ENCODE data around the gene KRT26. TPM values are rescaled to one million over a fixed set of nuclear protein-coding genes. Genes with fewer than 3 reads are reported as not detected.

Gene KRT26
- polyA plus RNA-seq, 1 donor (not counting 4 experiments of a cell fraction or from before 2014, with no cell fraction given) = not detected

DNA sequence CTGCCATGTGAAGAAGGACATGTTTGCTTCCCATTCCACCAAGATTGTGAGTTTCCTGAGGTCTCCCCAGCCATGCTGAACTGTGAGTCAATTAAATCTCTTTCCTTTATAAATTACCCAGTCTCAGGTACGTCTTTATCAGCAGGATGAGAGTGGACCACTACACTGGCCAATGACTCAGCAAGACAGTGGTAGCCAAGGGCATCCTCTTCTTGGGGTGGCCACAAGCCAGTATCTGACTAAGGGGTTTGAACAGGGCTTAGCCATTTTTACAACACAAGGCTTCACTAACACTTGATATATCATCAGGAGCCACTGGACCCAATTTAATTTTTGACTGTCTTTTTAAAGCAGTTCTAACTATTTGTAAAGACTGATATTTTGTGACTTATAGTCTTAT lies 47.3 kb downstream of the KRT26 start:
- Histone ChIP-seq H3K9me1 (ENCODE audit: control insufficient read depth, extremely low read depth, insufficient read depth, low read length) (no peaks in the 10 kb centered on the region), H3K4me1 (ENCODE audit: control insufficient read depth, extremely low read depth, insufficient read depth, low read length) (no peaks in the 10 kb centered on the region), H3K9ac (ENCODE audit: control insufficient read depth, extremely low read depth, insufficient read depth, low read length) (no peak overlapping the region), H3K27ac (ENCODE audit: control insufficient read depth, insufficient read depth, low read length) (no peak overlapping the region), H3K27me3 (ENCODE audit: control insufficient read depth, extremely low read depth, insufficient read depth, low read length) (no peaks in the 10 kb centered on the region), H2AFZ (ENCODE audit: control insufficient read depth, low read length) (no peak overlapping the region), H3K4me3 (ENCODE audit: control insufficient read depth in 2 of 3, extremely low read depth in 1 of 3, insufficient read depth in 2 of 3, low read depth in 1 of 3, low read length in 3 of 3) (no peak overlapping the region), H3K36me3 (ENCODE audit: control insufficient read depth in 2 of 2, extremely low read depth in 1 of 2, insufficient read depth in 2 of 2, low read length in 2 of 2) (no peaks in the 10 kb centered on the region), H3K79me2 (ENCODE audit: control insufficient read depth, insufficient read depth, low read length) (no peaks in the 10 kb centered on the region), H4K20me1 (ENCODE audit: control insufficient read depth, extremely low read depth, insufficient read depth, low read length) (no peaks in the 10 kb centered on the region), H3K9me3 (ENCODE audit: control insufficient read depth, low read depth, low read length) (no peaks in the 10 kb centered on the region), H3K4me2 (ENCODE audit: control insufficient read depth, extremely low read depth, insufficient read depth, low read depth, low read length) (no peak overlapping the region)
- no peak for TF ChIP-seq EZH2 (IDR thresholded peaks at IDR 0.05; ENCODE audit: low read length)
- TF ChIP-seq, protein P1, sequence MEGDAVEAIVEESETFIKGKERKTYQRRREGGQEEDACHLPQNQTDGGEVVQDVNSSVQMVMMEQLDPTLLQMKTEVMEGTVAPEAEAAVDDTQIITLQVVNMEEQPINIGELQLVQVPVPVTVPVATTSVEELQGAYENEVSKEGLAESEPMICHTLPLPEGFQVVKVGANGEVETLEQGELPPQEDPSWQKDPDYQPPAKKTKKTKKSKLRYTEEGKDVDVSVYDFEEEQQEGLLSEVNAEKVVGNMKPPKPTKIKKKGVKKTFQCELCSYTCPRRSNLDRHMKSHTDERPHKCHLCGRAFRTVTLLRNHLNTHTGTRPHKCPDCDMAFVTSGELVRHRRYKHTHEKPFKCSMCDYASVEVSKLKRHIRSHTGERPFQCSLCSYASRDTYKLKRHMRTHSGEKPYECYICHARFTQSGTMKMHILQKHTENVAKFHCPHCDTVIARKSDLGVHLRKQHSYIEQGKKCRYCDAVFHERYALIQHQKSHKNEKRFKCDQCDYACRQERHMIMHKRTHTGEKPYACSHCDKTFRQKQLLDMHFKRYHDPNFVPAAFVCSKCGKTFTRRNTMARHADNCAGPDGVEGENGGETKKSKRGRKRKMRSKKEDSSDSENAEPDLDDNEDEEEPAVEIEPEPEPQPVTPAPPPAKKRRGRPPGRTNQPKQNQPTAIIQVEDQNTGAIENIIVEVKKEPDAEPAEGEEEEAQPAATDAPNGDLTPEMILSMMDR (optimal IDR thresholded peaks at IDR 0.05 in 1 of 3, IDR thresholded peaks at IDR 0.05 in 1 of 3, conservative IDR thresholded peaks at IDR 0.05 in 1 of 3; ENCODE audit: extremely low read depth in 1 of 3, insufficient read depth in 2 of 3, low read length in 3 of 3) = no peak
- DNase-seq (ENCODE audit: low read depth, low spot score) (no peak), FAIRE-seq (no peak)
- dilution Hi-C loops (cut with MboI; ENCODE audit: extremely low pct_ligation_motif_present, low sequenced_read_pairs) = no loop called here

GRCh38 chr17:40722241-40722640 lies 49.8 kb downstream of the KRT26 start:
- dilution Hi-C loops (cut with MboI; ENCODE audit: extremely low pct_ligation_motif_present, low sequenced_read_pairs) = no loop called here
- Histone ChIP-seq H3K4me3 (ENCODE audit: control insufficient read depth in 2 of 3, extremely low read depth in 1 of 3, insufficient read depth in 2 of 3, low read depth in 1 of 3, low read length in 3 of 3) (no peak overlapping the region), H3K9me1 (ENCODE audit: control insufficient read depth, extremely low read depth, insufficient read depth, low read length) (no peaks in the 10 kb centered on the region), H3K9me3 (ENCODE audit: control insufficient read depth, low read depth, low read length) (no peaks in the 10 kb centered on the region), H3K4me1 (ENCODE audit: control insufficient read depth, extremely low read depth, insufficient read depth, low read length) (no peaks in the 10 kb centered on the region), H2AFZ (ENCODE audit: control insufficient read depth, low read length) (no peak overlapping the region), H3K27ac (ENCODE audit: control insufficient read depth, insufficient read depth, low read length) (no peak overlapping the region), H3K9ac (ENCODE audit: control insufficient read depth, extremely low read depth, insufficient read depth, low read length) (no peak overlapping the region), H3K36me3 (ENCODE audit: control insufficient read depth in 2 of 2, extremely low read depth in 1 of 2, insufficient read depth in 2 of 2, low read length in 2 of 2) (no peaks in the 10 kb centered on the region), H3K4me2 (ENCODE audit: control insufficient read depth, extremely low read depth, insufficient read depth, low read depth, low read length) (no peak overlapping the region), H3K79me2 (ENCODE audit: control insufficient read depth, insufficient read depth, low read length) (no peaks in the 10 kb centered on the region), H4K20me1 (ENCODE audit: control insufficient read depth, extremely low read depth, insufficient read depth, low read length) (no peaks in the 10 kb centered on the region), H3K27me3 (ENCODE audit: control insufficient read depth, extremely low read depth, insufficient read depth, low read length) (no peaks in the 10 kb centered on the region)
- DNase-seq (ENCODE audit: low read depth, low spot score) (no peak), FAIRE-seq (no peak)
- TF ChIP-seq, protein P1 (optimal IDR thresholded peaks at IDR 0.05 in 1 of 3, IDR thresholded peaks at IDR 0.05 in 1 of 3, conservative IDR thresholded peaks at IDR 0.05 in 1 of 3; ENCODE audit: extremely low read depth in 1 of 3, insufficient read depth in 2 of 3, low read length in 3 of 3) = no peak
- no peak for TF ChIP-seq EZH2 (IDR thresholded peaks at IDR 0.05; ENCODE audit: low read length)

Measured in keratinocyte (primary cell).